Tibial nerve (tissue), 4 donors: ENCODE data around the gene KDM4F. TPM values are rescaled to one million over a fixed set of nuclear protein-coding genes. Genes with fewer than 3 reads are reported as not detected.

Experiments
- DNase-seq, 2 donors: peaks; one replicate each; pipeline ENCODE4 v3.0.0-alpha.2; 2019; ENCODE audit warnings: low spot score in 2 of 2
- H3K27ac ChIP-seq, 4 donors: fragments of 200-600 bp; sonication (generic) in 3 of 4; one replicate each; pipeline ENCODE4 v1.5.1; 2017 to 2019; ENCODE audit warnings: mild to moderate bottlenecking in 1 of 4
- H3K27me3 ChIP-seq, 2 donors: fragments of 200-600 bp; sonication (generic) in 1 of 2; one replicate each; pipeline versions ENCODE4 v1.5.1 to v1.6.0; 2017 to 2019
- H3K36me3 ChIP-seq, 3 donors: fragments of 200-600 bp; sonication (generic); one replicate each; pipeline ENCODE4 v1.5.1; 2018 to 2019
- H3K4me1 ChIP-seq, 4 donors: fragments of 200-600 bp; sonication (generic) in 3 of 4; one replicate each; pipeline ENCODE4 v1.5.1; 2017 to 2019
- H3K4me3 ChIP-seq, 4 donors: fragments of 200-600 bp; sonication (generic) in 3 of 4; one replicate each; pipeline ENCODE4 v1.5.1; 2017 to 2019; ENCODE audit warnings: mild to moderate bottlenecking in 1 of 4, moderate library complexity in 1 of 4
- H3K9me3 ChIP-seq, 4 donors: fragments of 200-600 bp; sonication (generic) in 3 of 4; one replicate each; pipeline ENCODE4 v1.5.1; 2017 to 2019
- CTCF ChIP-seq, 5 experiments: fragments of 200-600 bp in 3 of 5; fragments of 450-650 bp in 2 of 5; sonication (generic) in 3 of 5; IDR thresholded peaks; one replicate each; pipeline ENCODE4 v1.5.1; 2016 to 2019; ENCODE audit warnings: antibody characterized with exemption in 5 of 5, mild to moderate bottlenecking in 3 of 5, moderate library complexity in 2 of 5
- EP300 ChIP-seq, 2 donors: sonication (generic); formaldehyde crosslinking; IDR thresholded peaks; one replicate each; pipeline ENCODE4 v1.6.1; 2017; ENCODE audit warnings: antibody characterized with exemption in 2 of 2, mild to moderate bottlenecking in 1 of 2
- POLR2A ChIP-seq, 2 donors: fragments of 450-650 bp; IDR thresholded peaks; one replicate each; pipeline ENCODE4 v1.6.1; 2017; ENCODE audit warnings: antibody characterized with exemption in 2 of 2, mild to moderate bottlenecking in 2 of 2, moderate library complexity in 2 of 2
- WGBS, 2 donors: methylation state at CpG; one replicate each; pipeline ENCODE4 v1.1.5; 2018; 5-methylcytosine and 5-hydroxymethylcytosine counted together
- total RNA-seq, 4 donors: library from RNA; depleted of rRNA; stranded (reverse); fragments of >200 nt; gene quantifications; one replicate each; pipeline ENCODE4 v1.1.0, GENCODE V29; 2016

The KDM4F gene
- total RNA-seq, 4 donors from 2014 or later, result not detected

GRCh38 chr11:95070471-95070870, 21.2 kb downstream of the KDM4F start:
- no peak overlapping the region for H3K4me3 ChIP-seq
- no peak for DNase-seq

GRCh38 chr11:95072948-95073347, 23.7 kb downstream of the KDM4F start:
- no peaks in the 10 kb centered on the region for H3K9me3 ChIP-seq
- DNase-seq, result no peak
- no peak overlapping the region for H3K27ac ChIP-seq
- no peaks in the 10 kb centered on the region for H3K27me3 ChIP-seq
- TF ChIP-seq POLR2A (IDR thresholded peaks at IDR 0.05) (no peak), EP300 (IDR thresholded peaks at IDR 0.05) (no peak), CTCF (IDR thresholded peaks at IDR 0.05) (no peak)
- H3K36me3 ChIP-seq, result no peaks in the 10 kb centered on the region
- peaks cover 0 to 65% (median 32%) of the 10 kb centered on the region in 4 donors for H3K4me1 ChIP-seq
- no peak overlapping the region for H3K4me3 ChIP-seq

More at GRCh38 chr11:95070471-95070870, 21.2 kb downstream of the KDM4F start:
- H3K9me3 ChIP-seq, result no peaks in the 10 kb centered on the region
- TF ChIP-seq POLR2A (IDR thresholded peaks at IDR 0.05), result no peak
- no peak for TF ChIP-seq EP300 (IDR thresholded peaks at IDR 0.05)
- TF ChIP-seq CTCF (IDR thresholded peaks at IDR 0.05), result no peak
- H3K27me3 ChIP-seq, result no peaks in the 10 kb centered on the region
- peaks cover 0 to 53% (median 22%) of the 10 kb centered on the region in 4 donors for H3K4me1 ChIP-seq
- H3K36me3 ChIP-seq, result no peaks in the 10 kb centered on the region
- WGBS, 2 donors, result 97 to 98% methylated on average over 1 of the region's 1 CpG
- peak overlapping the region in 2 of 4 donors; percentile 44 to 99 for H3K27ac ChIP-seq

GRCh38 chr11:95074792-95075563, 25.8 kb downstream of the KDM4F start:
- WGBS, 2 donors, result 22 to 29% methylated on average over 8 of the region's 8 CpGs
- Histone ChIP-seq H3K4me3 (no peak overlapping the region), H3K9me3 (no peaks in the 10 kb centered on the region), H3K27ac (peak overlapping the region in 3 of 4 donors; percentile 28 to 80 (median 76)), H3K36me3 (no peaks in the 10 kb centered on the region), H3K4me1 (peaks cover 0 to 75% (median 30%) of the 10 kb centered on the region in 4 donors), H3K27me3 (no peaks in the 10 kb centered on the region)
- TF ChIP-seq POLR2A (IDR thresholded peaks at IDR 0.05), result no peak
- no peak for TF ChIP-seq CTCF (IDR thresholded peaks at IDR 0.05)
- no peak for TF ChIP-seq EP300 (IDR thresholded peaks at IDR 0.05)
- peak in 1 of 2 donors; percentile 42 for DNase-seq

- no peaks in the 10 kb centered on the region for H3K27me3 ChIP-seq
- H3K9me3 ChIP-seq, result no peaks in the 10 kb centered on the region
- TF ChIP-seq EP300 (IDR thresholded peaks at IDR 0.05) (peak; percentile 77 to 96), CTCF (IDR thresholded peaks at IDR 0.05) (no peak)
- no peak overlapping the region for H3K4me3 ChIP-seq
- peak; percentile 57 to 73 for DNase-seq
- H3K4me1 ChIP-seq, result peaks cover 0 to 76% (median 42%) of the 10 kb centered on the region in 4 donors
- 4 to 6% methylated on average over 1 of the region's 1 CpG for WGBS, 2 donors
- peak overlapping the region in 2 of 4 donors; percentile 76 to 80 for H3K27ac ChIP-seq
- H3K36me3 ChIP-seq, result no peaks in the 10 kb centered on the region
Observed at GRCh38 chr11:95076416-95076815, 27.2 kb downstream of the KDM4F start.

- Histone ChIP-seq H3K9me3 (no peaks in the 10 kb centered on the region), H3K36me3 (no peaks in the 10 kb centered on the region), H3K27me3 (no peaks in the 10 kb centered on the region), H3K27ac (peak overlapping the region in 2 of 4 donors; percentile 76 to 80), H3K4me3 (no peak overlapping the region), H3K4me1 (peaks cover 0 to 80% (median 46%) of the 10 kb centered on the region in 4 donors)
- TF ChIP-seq EP300 (IDR thresholded peaks at IDR 0.05) (no peak), POLR2A (IDR thresholded peaks at IDR 0.05) (no peak), CTCF (IDR thresholded peaks at IDR 0.05) (no peak)
- DNase-seq, result no peak
Observed at GRCh38 chr11:95076981-95077380, 27.8 kb downstream of the KDM4F start.
